HepG2 (cell line): ENCODE data around the gene ADCY9. TPM values are rescaled to one million over a fixed set of nuclear protein-coding genes. Genes with fewer than 3 reads are reported as not detected.
A peak's percentile ranks its signal among the peaks of the same experiment; 100 is the strongest.

Experiments used
- AKAP8 ChIP-seq: sonication (generic); formaldehyde crosslinking; IDR thresholded peaks from 2 replicates; pipeline ENCODE4 v1.5.1; 2020; ENCODE audit warnings: mild to moderate bottlenecking, missing genetic modification reagents
- BRCA1 ChIP-seq: sonication (generic); formaldehyde crosslinking; IDR thresholded peaks from 2 replicates; pipeline ENCODE4 v1.4.0; 2020; ENCODE audit warnings: missing genetic modification reagents
- CHD2 ChIP-seq: IDR thresholded peaks from 2 replicates; pipeline ENCODE4 v1.6.1; 2011; ENCODE audit warnings: low read depth, low read length, improper control_type of control experiment
- EP300 ChIP-seq, 3 experiments: sonication (generic) in 1 of 3; formaldehyde crosslinking in 1 of 3; IDR thresholded peaks; 2 replicates each; pipeline versions ENCODE4 v1.5.1 to v1.6.1; 2011 to 2020; ENCODE audit warnings: low read depth in 2 of 3, low read length in 2 of 3, borderline replicate concordance in 1 of 3, improper control_type of control experiment in 1 of 3, mild to moderate bottlenecking in 1 of 3, missing genetic modification reagents in 1 of 3, moderate library complexity in 1 of 3
- FOXO1 ChIP-seq: sonication (generic); formaldehyde crosslinking; IDR thresholded peaks from 2 replicates; pipeline ENCODE4 v1.4.0; 2020; ENCODE audit warnings: missing genetic modification reagents
- JDP2 ChIP-seq: sonication (generic); formaldehyde crosslinking; IDR thresholded peaks from 2 replicates; pipeline ENCODE4 v1.8.1; 2022; ENCODE audit warnings: missing genetic modification reagents, borderline replicate concordance
- MXD1 ChIP-seq: sonication (generic); formaldehyde crosslinking; IDR thresholded peaks from 2 replicates; pipeline ENCODE4 v1.4.0; 2020; ENCODE audit warnings: mild to moderate bottlenecking, missing genetic modification reagents
- NKX3-1 ChIP-seq: sonication (generic); formaldehyde crosslinking; IDR thresholded peaks from 2 replicates; pipeline ENCODE4 v1.5.0; 2020; ENCODE audit warnings: missing genetic modification reagents
- NR0B2 ChIP-seq: sonication (generic); formaldehyde crosslinking; IDR thresholded peaks from 2 replicates; pipeline ENCODE4 v1.4.0; 2020; ENCODE audit warnings: mild to moderate bottlenecking, missing genetic modification reagents
- PLRG1 ChIP-seq: fragments of 450-650 bp; conservative IDR thresholded peaks from 2 replicates; pipeline ENCODE4 v1.6.1; 2016
- SCMH1 ChIP-seq: sonication (generic); formaldehyde crosslinking; IDR thresholded peaks from 2 replicates; pipeline ENCODE4 v1.9.0; 2021; ENCODE audit warnings: missing genetic modification reagents, mild to moderate bottlenecking, borderline replicate concordance
- SP4 ChIP-seq: sonication (generic); formaldehyde crosslinking; IDR thresholded peaks from 2 replicates; pipeline ENCODE4 v1.8.1; 2023; ENCODE audit warnings: mild to moderate bottlenecking, missing genetic modification reagents
- SPEN ChIP-seq: sonication (generic); formaldehyde crosslinking; IDR thresholded peaks from 2 replicates; pipeline ENCODE4 v1.5.1; 2020; ENCODE audit warnings: low read depth, mild to moderate bottlenecking, missing genetic modification reagents
- TCF7 ChIP-seq: sonication (generic); IDR thresholded peaks from 2 replicates; pipeline ENCODE4 v1.6.1; 2016; ENCODE audit warnings: antibody characterized with exemption, low read depth
- TFDP1 ChIP-seq: IDR thresholded peaks from 2 replicates; pipeline ENCODE4 v1.6.1; 2016; ENCODE audit warnings: missing compliant biosample characterization, missing genetic modification reagents, borderline replicate concordance
- ZBTB46 ChIP-seq: sonication (generic); formaldehyde crosslinking; IDR thresholded peaks from 2 replicates; pipeline ENCODE4 v1.4.0; 2020; ENCODE audit warnings: mild to moderate bottlenecking, missing genetic modification reagents, borderline replicate concordance
- ZC3H13 ChIP-seq: sonication (generic); formaldehyde crosslinking; IDR thresholded peaks from 2 replicates; pipeline ENCODE4 v1.8.1; 2023; ENCODE audit warnings: mild to moderate bottlenecking, missing genetic modification reagents, moderate library complexity
- ZNF10 ChIP-seq: sonication (generic); formaldehyde crosslinking; IDR thresholded peaks from 2 replicates; pipeline ENCODE4 v1.4.0; 2020; ENCODE audit warnings: mild to moderate bottlenecking, low read depth, missing genetic modification reagents, borderline replicate concordance
- ZNF280B ChIP-seq: sonication (generic); formaldehyde crosslinking; IDR thresholded peaks from 2 replicates; pipeline ENCODE4 v1.5.0; 2020; ENCODE audit warnings: missing genetic modification reagents, mild to moderate bottlenecking, borderline replicate concordance
- ZNF784 ChIP-seq: sonication (generic); formaldehyde crosslinking; IDR thresholded peaks from 2 replicates; pipeline ENCODE4 v1.5.1; 2020; ENCODE audit warnings: missing genetic modification reagents, mild to moderate bottlenecking, borderline replicate concordance
- ZSCAN5A ChIP-seq: sonication (generic); formaldehyde crosslinking; IDR thresholded peaks from 2 replicates; pipeline ENCODE4 v1.8.0; 2022; ENCODE audit warnings: mild to moderate bottlenecking, missing genetic modification reagents, borderline replicate concordance
- polyA plus RNA-seq, 8 experiments: library from polyadenylated mRNA; depleted of rRNA in 3 of 8; stranded (reverse) in 7 of 8; unstranded in 1 of 8; fragments of >200 nt; fragmentation: Illumina TruSeq in 4 of 8; extraction: Trizol in 4 of 8; gene quantifications; 2 replicates each; pipeline versions ENCODE4 v1.2.1 to v1.2.3, GENCODE V29; 2011 to 2016; ENCODE audit warnings: low read depth in 4 of 8, missing spikeins in 1 of 8, mixed read lengths in 1 of 8; ENCODE audit not compliant: insufficient read depth in 1 of 8
- total RNA-seq, 5 experiments: library from RNA; depleted of rRNA; stranded (reverse); fragments of >200 nt; fragmentation: Illumina TruSeq; extraction: Trizol; gene quantifications; 2 replicates each; pipeline ENCODE4 v1.2.3, GENCODE V29; 2016; ENCODE audit warnings: low read depth in 1 of 5

The ADCY9 gene
- total and polyA plus RNA-seq, 2 of the 13 experiments (the other 11 are each of a cell fraction or from before 2014, with no cell fraction given), result 11.2 to 13.9 TPM

- TF ChIP-seq SPEN (CRISPR knock-in tag), result no peak
- TF ChIP-seq TCF7, result peak; percentile 53; the same call in 1 of the 2 replicates
- no peak for TF ChIP-seq SCMH1 (CRISPR knock-in tag)
- no peak for TF ChIP-seq CHD2
- TF ChIP-seq MXD1 (CRISPR knock-in tag), result no peak
- TF ChIP-seq PLRG1, result no peak
- TF ChIP-seq JDP2 (CRISPR knock-in tag), result no peak
- TF ChIP-seq ZNF280B (CRISPR knock-in tag), result no peak
- TF ChIP-seq ZSCAN5A (CRISPR knock-in tag), result no peak
- peak; percentile 24; the same call in 1 of the 2 replicates for TF ChIP-seq NKX3-1
- no peak for TF ChIP-seq TFDP1 (CRISPR knock-in tag)
- no peak for TF ChIP-seq FOXO1 (CRISPR knock-in tag)
- no peak for TF ChIP-seq ZBTB46 (CRISPR knock-in tag)
- TF ChIP-seq ZNF10 (CRISPR knock-in tag), result no peak
- TF ChIP-seq BRCA1 (CRISPR knock-in tag), result peak; percentile 33; the same call in 1 of the 2 replicates
- no peak for TF ChIP-seq NR0B2 (CRISPR knock-in tag)
- TF ChIP-seq EP300 (IDR thresholded peaks at IDR 0.05; ENCODE audit: low read depth in 2 of 2, low read length in 2 of 2), result peak in 1 of 2 experiments; percentile 23; a peak in 1 of 4 replicates
- no peak for TF ChIP-seq EP300 (CRISPR knock-in tag; IDR thresholded peaks at IDR 0.05; ENCODE audit: borderline replicate concordance)
- no peak for TF ChIP-seq SP4 (CRISPR knock-in tag)
- no peak for TF ChIP-seq ZC3H13
- peak; percentile 93 for TF ChIP-seq ZNF784
- 0 out of 2 replicates have a peak, but pooled peaks have one; percentile 45 for TF ChIP-seq AKAP8 (CRISPR knock-in tag)
Observed at GRCh38 chr16:4015275-4016004, 100.8 kb downstream of the ADCY9 start (continued).
